Natural killer cell (primary cell): ENCODE results near the gene DYNC1LI2. TPM values are rescaled to one million over a fixed set of nuclear protein-coding genes. Genes with fewer than 3 reads are reported as not detected.

Experiments
- ATAC-seq, 3 donors: fragments of 150-1000 bp in 2 of 3; fragments of 200-7000 bp in 1 of 3; cut with Tn5 transposase; 1 replicate in 1 of 3; 2 replicates in 2 of 3; pipeline ENCODE4 v1.10.0; 2021; ENCODE audit warnings: mild to moderate bottlenecking in 2 of 3, moderate library complexity in 2 of 3
- DNase-seq, 2 donors: peaks; one replicate each; pipeline versions ENCODE4 v3.0.0 to v3.0.0-alpha.2; 2013 to 2021; ENCODE audit warnings: mixed read lengths in 1 of 2
- H3K27ac ChIP-seq: one replicate; pipeline ENCODE4 v1.5.1; 2013; ENCODE audit warnings: mild to moderate bottlenecking, low read length
- H3K27me3 ChIP-seq: one replicate; pipeline ENCODE4 v1.6.1; 2013; ENCODE audit warnings: low read length; ENCODE audit not compliant: control insufficient read depth, insufficient read depth
- H3K36me3 ChIP-seq: one replicate; pipeline ENCODE4 v1.6.1; 2013; ENCODE audit warnings: low read length; ENCODE audit not compliant: control insufficient read depth, insufficient read depth
- H3K4me1 ChIP-seq: one replicate; pipeline ENCODE4 v1.6.1; 2013; ENCODE audit warnings: low read length; ENCODE audit not compliant: control insufficient read depth, insufficient read depth
- H3K4me3 ChIP-seq: one replicate; pipeline ENCODE4 v1.5.1; 2013; ENCODE audit warnings: low read length
- H3K9me3 ChIP-seq: one replicate; pipeline ENCODE4 v1.6.1; 2013; ENCODE audit warnings: low read length; ENCODE audit not compliant: control insufficient read depth, insufficient read depth
- H3K27ac Mint-ChIP-seq, 2 donors: one replicate each; pipeline ENCODE4 v1.8.0; 2022; ENCODE audit warnings: mild to moderate bottlenecking in 2 of 2, mixed read lengths in 2 of 2, moderate library complexity in 1 of 2
- H3K27me3 Mint-ChIP-seq, 2 donors: one replicate each; pipeline ENCODE4 v1.8.0; 2022; ENCODE audit warnings: low read depth in 2 of 2, mixed read lengths in 2 of 2
- H3K36me3 Mint-ChIP-seq: one replicate; pipeline ENCODE4 v1.8.0; 2022; ENCODE audit warnings: mixed read lengths
- H3K4me1 Mint-ChIP-seq, 2 donors: one replicate each; pipeline ENCODE4 v1.8.0; 2022; ENCODE audit warnings: mixed read lengths in 2 of 2
- H3K4me3 Mint-ChIP-seq: one replicate; pipeline ENCODE4 v1.8.0; 2022; ENCODE audit warnings: mild to moderate bottlenecking, moderate library complexity, mixed read lengths
- H3K9me3 Mint-ChIP-seq, 2 donors: one replicate each; pipeline ENCODE4 v1.8.0; 2022; ENCODE audit warnings: mixed read lengths in 2 of 2
- WGBS: methylation state at CpG from one replicate; pipeline ENCODE4 v1.1.7; 2013; ENCODE audit warnings: missing lambda C conversion rate; ENCODE audit not compliant: insufficient coverage; 5-methylcytosine and 5-hydroxymethylcytosine counted together
- intact Hi-C: fragments of 100-400 bp; cut with micrococcal nuclease; formaldehyde crosslinking; loops from one replicate; pipeline ENCODE4 v1.14.2; 2022
- total RNA-seq, 4 donors: library from RNA; stranded (reverse); fragments of 120-200 nt in 1 of 4; gene quantifications; one replicate each; pipeline versions ENCODE4 v1.2.3 to v1.2.4, GENCODE V29; 2013 to 2022
- TF ChIP-seq, protein P1 (sequence below): fragments of 200-600 bp; IDR thresholded peaks from one replicate; pipeline ENCODE4 v1.8.0; 2022; ENCODE audit warnings: antibody characterized with exemption

The DYNC1LI2 gene
- total RNA-seq, 3 donors from 2014 or later (not counting 1 experiment from before 2014, with no cell fraction given): 105 to 115 (median 110) TPM

DNA sequence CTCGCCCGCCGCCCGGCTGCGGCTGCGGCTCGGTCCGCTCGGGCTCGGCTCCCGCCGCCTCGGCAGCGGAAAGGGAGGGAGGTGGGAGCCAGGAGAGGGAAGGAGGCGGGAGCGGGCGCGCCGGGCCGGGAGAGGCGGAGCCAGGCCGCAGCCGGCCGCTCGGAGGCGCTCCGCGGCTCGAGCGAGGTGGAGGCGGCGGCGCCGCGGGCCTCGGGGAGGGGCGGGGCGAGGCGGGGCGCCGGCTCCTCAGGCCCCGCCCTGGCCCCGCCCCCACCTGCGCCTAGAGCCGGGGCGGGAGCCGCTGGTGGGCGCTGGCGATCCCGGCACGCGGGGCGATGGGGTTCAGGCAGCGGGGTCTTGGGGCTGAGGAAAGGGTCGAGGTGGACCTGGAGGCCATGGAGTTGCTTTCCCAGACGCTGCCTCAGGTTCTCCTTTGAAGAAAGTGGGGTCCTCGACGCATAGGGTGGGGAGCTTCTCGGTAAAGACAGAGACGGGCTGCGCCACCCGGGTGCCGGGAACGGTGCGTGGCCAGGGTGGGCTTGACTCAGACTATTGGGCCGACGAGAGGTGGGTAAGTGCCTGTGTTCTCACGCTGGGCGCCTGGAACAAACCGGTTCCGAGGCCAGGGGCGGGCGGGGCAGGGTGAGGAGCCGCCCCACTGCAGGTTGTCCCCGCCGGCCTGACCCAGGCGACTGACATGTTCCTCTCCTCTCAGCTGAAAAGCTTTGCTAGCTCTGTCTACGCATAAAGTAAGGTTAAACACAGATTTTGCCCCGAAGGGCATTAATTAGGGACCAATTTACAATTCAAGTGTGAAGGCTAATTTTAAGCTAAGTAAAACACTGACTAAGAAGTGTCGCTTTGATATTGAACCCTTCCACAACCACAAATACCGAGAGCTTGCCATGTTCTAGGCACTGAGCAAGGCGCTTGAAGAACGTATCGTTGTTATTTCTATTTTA lies 54.5 kb downstream of the DYNC1LI2 start, which contains the start of gene CMTM4:
Gene CMTM4, minus strand, starts transcription at position 75 of the 962 bp plus-strand sequence. CDS start 218 bp downstream, outside the sequence.
- H3K27ac Mint-ChIP-seq: peak within 1 kb of the TSS in 1 of 2 donors; percentile 52
- H3K27me3 Mint-ChIP-seq: peaks cover 8 to 18% of the 10 kb centered on the region in 2 donors
- Histone ChIP-seq H3K27ac (no peak within 1 kb of the TSS), H3K36me3 (no peaks in the 10 kb centered on the region), H3K4me3 (peak within 1 kb of the TSS; percentile 63), H3K27me3 (peaks cover 5% of the 10 kb centered on the region), H3K9me3 (no peaks in the 10 kb centered on the region), H3K4me1 (peaks cover 20% of the 10 kb centered on the region)
- 5% methylated on average over 84 of the region's 84 CpGs for WGBS
- TF ChIP-seq, protein P1, sequence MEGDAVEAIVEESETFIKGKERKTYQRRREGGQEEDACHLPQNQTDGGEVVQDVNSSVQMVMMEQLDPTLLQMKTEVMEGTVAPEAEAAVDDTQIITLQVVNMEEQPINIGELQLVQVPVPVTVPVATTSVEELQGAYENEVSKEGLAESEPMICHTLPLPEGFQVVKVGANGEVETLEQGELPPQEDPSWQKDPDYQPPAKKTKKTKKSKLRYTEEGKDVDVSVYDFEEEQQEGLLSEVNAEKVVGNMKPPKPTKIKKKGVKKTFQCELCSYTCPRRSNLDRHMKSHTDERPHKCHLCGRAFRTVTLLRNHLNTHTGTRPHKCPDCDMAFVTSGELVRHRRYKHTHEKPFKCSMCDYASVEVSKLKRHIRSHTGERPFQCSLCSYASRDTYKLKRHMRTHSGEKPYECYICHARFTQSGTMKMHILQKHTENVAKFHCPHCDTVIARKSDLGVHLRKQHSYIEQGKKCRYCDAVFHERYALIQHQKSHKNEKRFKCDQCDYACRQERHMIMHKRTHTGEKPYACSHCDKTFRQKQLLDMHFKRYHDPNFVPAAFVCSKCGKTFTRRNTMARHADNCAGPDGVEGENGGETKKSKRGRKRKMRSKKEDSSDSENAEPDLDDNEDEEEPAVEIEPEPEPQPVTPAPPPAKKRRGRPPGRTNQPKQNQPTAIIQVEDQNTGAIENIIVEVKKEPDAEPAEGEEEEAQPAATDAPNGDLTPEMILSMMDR: no peak
- peak; percentile 67 to 91 for DNase-seq
- H3K4me3 Mint-ChIP-seq: peak within 1 kb of the TSS; percentile 85
- no peaks in the 10 kb centered on the region for H3K36me3 Mint-ChIP-seq
- ATAC-seq: peak; percentile 96 to 98 (median 96)
- intact Hi-C loops: no loop called here
- H3K4me1 Mint-ChIP-seq: peaks cover 6 to 12% of the 10 kb centered on the region in 2 donors
- H3K9me3 Mint-ChIP-seq: no peaks in the 10 kb centered on the region

DNA sequence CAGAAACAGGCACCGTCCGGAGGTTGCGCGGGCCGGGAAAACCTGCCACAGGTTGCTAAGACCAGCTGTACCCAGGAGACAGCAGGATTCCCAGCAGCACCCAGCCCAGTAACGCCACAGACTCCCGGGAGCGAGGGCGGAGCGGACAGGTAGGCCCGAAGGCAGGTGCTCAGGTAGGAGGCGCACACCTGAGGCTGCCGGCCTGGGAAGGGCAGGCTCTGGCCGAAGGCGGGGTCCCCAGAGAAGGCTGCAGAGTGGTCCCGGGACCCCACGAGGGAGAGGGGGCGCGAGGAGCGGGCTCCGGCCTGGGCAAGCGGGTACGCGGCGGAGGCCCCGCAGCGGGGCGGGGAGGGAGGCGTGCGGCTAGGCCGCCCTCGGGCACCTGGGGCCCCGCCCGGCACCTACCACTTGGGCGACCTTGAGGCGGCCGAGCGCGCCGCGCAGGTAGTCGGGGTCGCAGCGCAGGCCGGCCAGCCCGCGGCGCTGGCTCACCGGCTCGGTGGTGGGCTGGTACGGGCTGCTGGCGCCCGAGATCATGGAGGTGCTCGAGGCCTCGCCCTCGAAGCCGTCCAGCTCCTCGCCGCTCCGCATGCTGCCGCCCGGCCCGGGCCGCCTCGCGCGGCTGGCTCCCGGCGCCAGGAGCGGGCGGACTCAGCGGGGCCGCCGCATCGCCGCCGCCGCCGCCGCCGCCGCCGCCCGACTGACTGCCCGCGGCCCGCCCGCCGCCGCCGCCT lies 55.3 kb downstream of the DYNC1LI2 start:
- Mint-ChIP-seq H3K4me1 (peaks cover 6 to 12% of the 10 kb centered on the region in 2 donors), H3K36me3 (no peaks in the 10 kb centered on the region), H3K9me3 (no peaks in the 10 kb centered on the region), H3K4me3 (peak overlapping the region; percentile 85), H3K27me3 (peaks cover 11 to 20% of the 10 kb centered on the region in 2 donors), H3K27ac (peak overlapping the region in 1 of 2 donors; percentile 52)
- H3K4me1 ChIP-seq: peaks cover 20% of the 10 kb centered on the region
- H3K4me3 ChIP-seq: peak overlapping the region; percentile 17
- DNase-seq (peak in 1 of 2 donors; percentile 32), ATAC-seq (peak in 2 of 3 donors; percentile 47 to 48)
- H3K36me3 ChIP-seq: no peaks in the 10 kb centered on the region
- TF ChIP-seq, protein P1: no peak
- no peak overlapping the region for H3K27ac ChIP-seq
- intact Hi-C loops: no loop called here
- WGBS: 2% methylated on average over 91 of the region's 91 CpGs
- H3K27me3 ChIP-seq: peaks cover 5% of the 10 kb centered on the region
- H3K9me3 ChIP-seq: no peaks in the 10 kb centered on the region

DNA sequence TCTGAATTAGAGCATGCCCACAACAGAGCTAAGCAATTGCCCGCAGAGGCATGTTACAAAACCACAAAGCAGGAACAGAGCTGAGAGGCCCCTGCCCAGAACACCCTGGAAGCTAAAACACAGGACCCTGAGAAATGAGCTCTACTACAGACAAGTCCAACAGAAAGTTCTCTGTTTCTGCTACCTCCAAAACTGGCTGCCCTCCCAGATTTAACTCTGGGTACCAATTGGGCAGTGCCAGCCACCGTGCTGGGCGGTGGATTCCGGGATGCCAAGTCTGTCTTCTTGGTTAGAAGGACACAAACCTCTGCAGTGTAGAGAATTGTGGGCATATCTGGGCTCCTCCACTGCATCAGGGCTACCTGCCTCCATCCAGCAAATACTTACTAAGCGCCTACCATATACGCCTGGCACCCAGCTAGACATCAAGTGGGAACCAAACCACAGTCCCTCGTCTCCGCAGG lies 55.9 kb downstream of the DYNC1LI2 start:
- intact Hi-C loops: no loop called here
- Histone ChIP-seq H3K27me3 (peaks cover 5% of the 10 kb centered on the region), H3K4me3 (peak overlapping the region; percentile 17), H3K9me3 (no peaks in the 10 kb centered on the region), H3K27ac (no peak overlapping the region), H3K4me1 (peaks cover 20% of the 10 kb centered on the region), H3K36me3 (no peaks in the 10 kb centered on the region)
- H3K36me3 Mint-ChIP-seq: no peaks in the 10 kb centered on the region
- ATAC-seq (no peak), DNase-seq (peak in 1 of 2 donors; percentile 31)
- H3K27me3 Mint-ChIP-seq: peaks cover 17 to 22% of the 10 kb centered on the region in 2 donors
- WGBS: 16% methylated on average over 8 of the region's 8 CpGs
- peak overlapping the region in 1 of 2 donors; percentile 52 for H3K27ac Mint-ChIP-seq
- H3K4me1 Mint-ChIP-seq: peaks cover 6 to 12% of the 10 kb centered on the region in 2 donors
- no peaks in the 10 kb centered on the region for H3K9me3 Mint-ChIP-seq
- TF ChIP-seq, protein P1: no peak
- peak overlapping the region; percentile 85 for H3K4me3 Mint-ChIP-seq
